Mucosa of rectum (tissue), 2 donors: ENCODE results near the gene MB21D2.

Source experiments
- H3K27ac ChIP-seq, 2 donors: one replicate each; pipeline ENCODE4 v1.7.0; 2013; ENCODE audit warnings: inconsistent platforms in 2 of 2, low read depth in 2 of 2, low read length in 2 of 2
- H3K27me3 ChIP-seq, 2 donors: one replicate each; pipeline ENCODE4 v1.7.0; 2013; ENCODE audit warnings: low read length in 2 of 2; ENCODE audit not compliant: control insufficient read depth in 2 of 2, insufficient read depth in 2 of 2
- H3K36me3 ChIP-seq, 2 donors: one replicate each; pipeline ENCODE4 v1.7.0; 2013; ENCODE audit warnings: low read length in 2 of 2; ENCODE audit not compliant: control insufficient read depth in 2 of 2, insufficient read depth in 2 of 2
- H3K4me1 ChIP-seq, 2 donors: one replicate each; pipeline ENCODE4 v1.7.0; 2013; ENCODE audit warnings: low read length in 2 of 2, mild to moderate bottlenecking in 1 of 2; ENCODE audit not compliant: control insufficient read depth in 2 of 2, insufficient read depth in 2 of 2
- H3K4me3 ChIP-seq, 2 donors: one replicate each; pipeline ENCODE4 v1.7.0; 2013; ENCODE audit warnings: low read length in 2 of 2
- H3K9ac ChIP-seq, 2 donors: one replicate each; pipeline ENCODE4 v1.7.0; 2013; ENCODE audit warnings: low read length in 2 of 2, low read depth in 1 of 2, mild to moderate bottlenecking in 1 of 2
- H3K9me3 ChIP-seq, 2 donors: one replicate each; pipeline ENCODE4 v1.7.0; 2013; ENCODE audit warnings: low read length in 2 of 2; ENCODE audit not compliant: control insufficient read depth in 2 of 2
- donor health status: healthy.
- donor health status: Normal muscosa, but diverticular disease.

Gene MB21D2

DNA sequence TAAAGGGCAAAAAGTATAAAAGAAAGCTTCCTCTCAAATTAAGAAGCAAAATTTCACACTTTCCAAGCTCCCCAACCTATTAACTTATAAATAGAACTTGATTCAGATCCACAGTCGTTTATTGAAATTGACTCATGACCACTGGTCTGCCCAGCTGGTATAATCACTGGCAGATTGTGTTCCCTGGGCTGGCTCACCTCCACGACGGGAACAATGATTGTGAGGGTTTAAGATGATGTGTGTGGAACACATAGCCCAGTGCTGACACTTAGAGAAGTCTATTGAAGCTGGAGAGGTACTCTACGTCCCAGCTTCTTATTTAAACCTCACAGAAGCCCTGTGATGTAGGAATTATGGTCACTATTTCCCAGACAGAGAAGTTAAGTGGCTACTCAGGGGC, 90.4 kb downstream of the MB21D2 start:
- Histone ChIP-seq H3K36me3 (no peaks in the 10 kb centered on the region), H3K27ac (no peak overlapping the region), H3K9ac (no peak overlapping the region), H3K4me3 (no peak overlapping the region), H3K4me1 (peaks cover 0 to 5% of the 10 kb centered on the region in 2 donors), H3K9me3 (no peaks in the 10 kb centered on the region), H3K27me3 (no peaks in the 10 kb centered on the region)

GRCh38 chr3:192826214-192827006, 91.2 kb downstream of the MB21D2 start:
- no peak overlapping the region for H3K27ac ChIP-seq
- H3K4me3 ChIP-seq: no peak overlapping the region
- no peaks in the 10 kb centered on the region for H3K27me3 ChIP-seq
- H3K9ac ChIP-seq: no peak overlapping the region
- no peaks in the 10 kb centered on the region for H3K9me3 ChIP-seq
- no peaks in the 10 kb centered on the region for H3K36me3 ChIP-seq
- peaks cover 0 to 5% of the 10 kb centered on the region in 2 donors for H3K4me1 ChIP-seq

- no peak overlapping the region for H3K9ac ChIP-seq
- no peaks in the 10 kb centered on the region for H3K36me3 ChIP-seq
- peaks cover 0 to 5% of the 10 kb centered on the region in 2 donors for H3K4me1 ChIP-seq
- H3K4me3 ChIP-seq: no peak overlapping the region
- H3K27ac ChIP-seq: no peak overlapping the region
- no peaks in the 10 kb centered on the region for H3K27me3 ChIP-seq
- H3K9me3 ChIP-seq: no peaks in the 10 kb centered on the region
These were observed 91.9 kb downstream of the MB21D2 start for GRCh38 chr3:192825657-192826200.

GRCh38 chr3:192825216-192825615, 92.4 kb downstream of the MB21D2 start:
- Histone ChIP-seq H3K36me3 (no peaks in the 10 kb centered on the region), H3K9me3 (no peaks in the 10 kb centered on the region), H3K27me3 (no peaks in the 10 kb centered on the region), H3K4me1 (peaks cover 0 to 5% of the 10 kb centered on the region in 2 donors), H3K9ac (no peak overlapping the region), H3K4me3 (no peak overlapping the region), H3K27ac (no peak overlapping the region)

GRCh38 chr3:192824313-192824712, 93.3 kb downstream of the MB21D2 start:
- no peaks in the 10 kb centered on the region for H3K27me3 ChIP-seq
- H3K4me3 ChIP-seq: no peak overlapping the region
- peaks cover 0 to 5% of the 10 kb centered on the region in 2 donors for H3K4me1 ChIP-seq

GRCh38 chr3:192821161-192821560, 96.5 kb downstream of the MB21D2 start:
- Histone ChIP-seq H3K27me3 (no peaks in the 10 kb centered on the region), H3K9me3 (no peaks in the 10 kb centered on the region), H3K9ac (no peak overlapping the region), H3K4me3 (no peak overlapping the region), H3K36me3 (no peaks in the 10 kb centered on the region), H3K4me1 (peaks cover 0 to 5% of the 10 kb centered on the region in 2 donors), H3K27ac (no peak overlapping the region)

More at GRCh38 chr3:192824313-192824712, 93.3 kb downstream of the MB21D2 start:
- no peaks in the 10 kb centered on the region for H3K36me3 ChIP-seq
- H3K9ac ChIP-seq: no peak overlapping the region
- H3K9me3 ChIP-seq: no peaks in the 10 kb centered on the region
- H3K27ac ChIP-seq: no peak overlapping the region

DNA sequence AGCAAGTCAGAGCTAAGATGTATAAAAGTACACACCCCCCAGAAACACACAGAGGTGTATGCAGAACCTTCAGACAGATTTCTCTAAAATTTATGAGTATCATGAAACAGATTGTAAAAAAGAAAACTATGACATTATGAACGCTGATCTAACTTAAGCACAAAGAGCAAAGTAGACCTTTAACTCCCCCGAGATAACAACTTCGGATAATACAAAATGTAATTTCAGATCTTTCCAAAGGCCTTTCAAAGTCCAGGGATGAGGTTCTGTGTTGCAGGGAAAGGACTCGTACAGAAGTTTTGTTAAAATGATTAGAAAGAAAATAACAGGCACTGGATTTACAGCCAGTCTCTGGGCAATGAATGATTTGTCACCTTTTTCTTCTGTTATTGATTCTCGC, 97.5 kb downstream of the MB21D2 start:
- H3K4me3 ChIP-seq: no peak overlapping the region
- no peak overlapping the region for H3K9ac ChIP-seq
- no peaks in the 10 kb centered on the region for H3K27me3 ChIP-seq
- H3K27ac ChIP-seq: no peak overlapping the region
- H3K4me1 ChIP-seq: no peaks in the 10 kb centered on the region
- no peaks in the 10 kb centered on the region for H3K36me3 ChIP-seq
- H3K9me3 ChIP-seq: no peaks in the 10 kb centered on the region

DNA sequence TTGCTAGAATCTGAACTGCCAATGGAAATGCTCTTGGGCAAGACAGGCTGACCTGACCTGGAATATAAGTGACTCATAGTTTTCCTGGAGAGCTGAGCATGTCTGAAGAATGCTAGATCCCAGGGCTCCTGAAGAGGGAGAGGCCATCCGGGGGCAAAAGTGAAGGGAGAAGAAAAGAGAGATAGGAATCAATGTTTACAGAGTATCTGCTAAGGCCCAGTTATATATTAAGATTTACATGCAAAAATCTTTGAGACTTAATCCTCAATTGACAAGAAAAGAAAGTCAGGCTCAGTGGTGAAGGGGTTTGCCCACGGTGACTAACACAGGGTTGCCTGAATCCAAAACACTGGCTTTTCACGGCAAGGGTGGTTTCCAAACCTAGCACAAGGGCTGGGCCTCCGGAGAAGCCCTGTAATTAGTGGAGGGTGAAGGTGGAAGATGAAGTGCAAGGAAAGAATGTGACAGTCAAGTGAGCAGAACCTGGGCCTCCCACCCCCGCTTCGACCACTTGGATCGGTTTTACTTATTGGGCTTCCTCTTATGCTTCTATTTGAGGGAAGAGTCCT, 98.6 kb downstream of the MB21D2 start:
- H3K27ac ChIP-seq: no peak overlapping the region
- H3K27me3 ChIP-seq: no peaks in the 10 kb centered on the region
- H3K9me3 ChIP-seq: no peaks in the 10 kb centered on the region
- no peak overlapping the region for H3K9ac ChIP-seq
- H3K4me3 ChIP-seq: no peak overlapping the region
- H3K4me1 ChIP-seq: no peaks in the 10 kb centered on the region
- no peaks in the 10 kb centered on the region for H3K36me3 ChIP-seq

GRCh38 chr3:192818126-192818525, 99.5 kb downstream of the MB21D2 start:
- no peaks in the 10 kb centered on the region for H3K4me1 ChIP-seq
- H3K36me3 ChIP-seq: no peaks in the 10 kb centered on the region
- no peak overlapping the region for H3K4me3 ChIP-seq
- no peak overlapping the region for H3K27ac ChIP-seq
- H3K27me3 ChIP-seq: no peaks in the 10 kb centered on the region
- no peaks in the 10 kb centered on the region for H3K9me3 ChIP-seq
- H3K9ac ChIP-seq: no peak overlapping the region

DNA sequence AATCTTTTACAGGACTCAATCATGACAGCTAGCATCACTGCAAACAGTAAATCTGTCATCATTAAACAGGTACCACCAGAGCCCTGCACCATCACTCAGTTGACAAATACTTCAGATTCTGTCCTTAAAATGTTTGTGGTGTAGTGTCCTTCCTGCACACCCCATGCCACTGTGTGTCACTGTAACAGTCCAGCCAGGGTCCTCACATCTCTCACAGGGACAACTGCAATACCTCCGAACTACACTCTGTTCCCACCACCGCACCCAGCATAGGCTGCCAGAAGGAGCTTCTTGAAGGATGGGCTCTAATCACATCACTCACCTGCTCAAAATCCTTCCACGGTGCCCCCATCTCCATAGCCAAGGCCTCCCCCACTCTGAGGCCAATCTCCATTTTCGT, 100.2 kb downstream of the MB21D2 start:
- Histone ChIP-seq H3K4me1 (no peaks in the 10 kb centered on the region), H3K9me3 (no peaks in the 10 kb centered on the region), H3K27me3 (no peaks in the 10 kb centered on the region), H3K4me3 (no peak overlapping the region), H3K36me3 (no peaks in the 10 kb centered on the region), H3K27ac (no peak overlapping the region), H3K9ac (no peak overlapping the region)
